ENCODE data around the gene ARFGAP1.

ARFGAP1 gene

GRCh38 chr20:63318391-63319163 lies 46.0 kb downstream of the ARFGAP1 start:
- DNase-seq (ENCODE audit: low read depth in 2 of 2) = no peak

- DNase-seq (ENCODE audit: low read depth in 2 of 2) = no peak
These were observed 46.8 kb downstream of the ARFGAP1 start for GRCh38 chr20:63319164-63320040.

GRCh38 chr20:63320041-63320511 lies 47.5 kb downstream of the ARFGAP1 start:
- no peak for DNase-seq (ENCODE audit: low read depth in 2 of 2)

- DNase-seq (ENCODE audit: low read depth in 2 of 2) = no peak
These were observed 48.1 kb downstream of the ARFGAP1 start for GRCh38 chr20:63320616-63321147.

GRCh38 chr20:63321148-63321831 lies 48.7 kb downstream of the ARFGAP1 start:
- DNase-seq (ENCODE audit: low read depth in 2 of 2) = no peak

GRCh38 chr20:63322146-63322932 lies 49.7 kb downstream of the ARFGAP1 start:
- no peak for DNase-seq (ENCODE audit: low read depth in 2 of 2)

- DNase-seq (ENCODE audit: low read depth in 2 of 2) = no peak
These were observed 50.3 kb downstream of the ARFGAP1 start for GRCh38 chr20:63322933-63323273.

- DNase-seq (ENCODE audit: low read depth in 2 of 2) = no peak
These were observed 50.9 kb downstream of the ARFGAP1 start for GRCh38 chr20:63323357-63323981.

- no peak for DNase-seq (ENCODE audit: low read depth in 2 of 2)
These were observed 52.4 kb downstream of the ARFGAP1 start for GRCh38 chr20:63325021-63325471.

GRCh38 chr20:63325554-63326313 lies 53.1 kb downstream of the ARFGAP1 start:
- DNase-seq (ENCODE audit: low read depth in 2 of 2) = no peak

GRCh38 chr20:63326314-63327230 lies 54.0 kb downstream of the ARFGAP1 start:
- DNase-seq (ENCODE audit: low read depth in 2 of 2) = no peak

GRCh38 chr20:63327231-63327745 lies 54.7 kb downstream of the ARFGAP1 start:
- DNase-seq (ENCODE audit: low read depth in 2 of 2) = no peak

GRCh38 chr20:63328026-63328700 lies 55.5 kb downstream of the ARFGAP1 start:
- no peak for DNase-seq (ENCODE audit: low read depth in 2 of 2)

GRCh38 chr20:63328718-63329275 lies 56.2 kb downstream of the ARFGAP1 start:
- no peak for DNase-seq (ENCODE audit: low read depth in 2 of 2)

GRCh38 chr20:63329331-63330083 lies 56.9 kb downstream of the ARFGAP1 start:
- no peak for DNase-seq (ENCODE audit: low read depth in 2 of 2)

GRCh38 chr20:63330084-63330760 lies 57.6 kb downstream of the ARFGAP1 start:
- DNase-seq (ENCODE audit: low read depth in 2 of 2) = no peak
